PC-3 (cell line): ENCODE measurements around the gene DAB1. TPM values are rescaled to one million over a fixed set of nuclear protein-coding genes. Genes with fewer than 3 reads are reported as not detected.

ENCODE experiments used
- ATAC-seq: fragments of 200-7000 bp; cut with Tn5 transposase; 2 replicates; pipeline ENCODE4 v1.9.1; 2020; ENCODE audit warnings: mild to moderate bottlenecking, moderate library complexity
- BruUV-seq: library from RNA; stranded (reverse); fragments of 400-500 nt; replicated peaks from 2 replicates; lab custom pipeline; 2021; lab: Mats Ljungman, UMichigan
- CTCF ChIA-PET: fragments of 300-600 bp; sonication (Branson Sonifier 250); formaldehyde crosslinking; loops from one replicate; lab custom pipeline; 2022; ENCODE audit warnings: antibody characterized with exemption; lab: Charles Lee
- POLR2A ChIA-PET: fragments of 300-600 bp; sonication (Branson Sonifier 250); formaldehyde crosslinking; loops from one replicate; lab custom pipeline; 2022; ENCODE audit warnings: antibody characterized with exemption; ENCODE audit not compliant: unreplicated experiment; lab: Charles Lee
- DNase-seq: peaks from one replicate; pipeline ENCODE4 v3.0.0-alpha.2; 2015
- H2AFZ ChIP-seq: fragments of 300-600 bp; sonication (generic); 2 replicates; pipeline ENCODE4 v1.6.0; 2016; ENCODE audit warnings: antibody characterized with exemption, low read length
- H3F3A ChIP-seq: fragments of 300-600 bp; sonication (generic); one replicate; pipeline ENCODE4 v1.6.0; 2017; ENCODE audit warnings: antibody characterized with exemption, low read length, control low read depth, mild to moderate bottlenecking; ENCODE audit not compliant: unreplicated experiment
- H3K27ac ChIP-seq: fragments of 300-600 bp; sonication (generic); 2 replicates; pipeline ENCODE4 v1.5.1; 2016; ENCODE audit warnings: mild to moderate bottlenecking, low read length
- H3K27me3 ChIP-seq: fragments of 300-600 bp; sonication (generic); 2 replicates; pipeline ENCODE4 v1.6.1; 2016; ENCODE audit warnings: low read length, mixed read lengths
- H3K36me3 ChIP-seq: fragments of 300-600 bp; sonication (generic); 2 replicates; pipeline ENCODE4 v1.6.1; 2016; ENCODE audit warnings: low read depth, mixed run types, low read length, mixed read lengths
- H3K4me1 ChIP-seq: fragments of 300-600 bp; sonication (generic); 2 replicates; pipeline ENCODE4 v1.5.1; 2016; ENCODE audit warnings: low read length; ENCODE audit not compliant: insufficient read depth
- H3K4me2 ChIP-seq: fragments of 300-600 bp; sonication (generic); 2 replicates; pipeline ENCODE4 v1.6.0; 2016; ENCODE audit warnings: low read length
- H3K4me3 ChIP-seq: fragments of 300-600 bp; sonication (generic); 2 replicates; pipeline ENCODE4 v1.5.1; 2016; ENCODE audit warnings: mild to moderate bottlenecking, low read length, mixed read lengths
- H3K79me2 ChIP-seq: fragments of 300-600 bp; sonication (generic); 2 replicates; pipeline ENCODE4 v1.6.1; 2017; ENCODE audit warnings: low read length, mixed read lengths
- H3K9ac ChIP-seq: fragments of 300-600 bp; sonication (generic); 2 replicates; pipeline ENCODE4 v1.6.0; 2016; ENCODE audit warnings: mild to moderate bottlenecking, low read length
- H3K9me2 ChIP-seq: fragments of 300-600 bp; sonication (generic); replicated peaks from 2 replicates; pipeline ENCODE4 v1.6.1; 2016; ENCODE audit warnings: mixed run types, low read length, mixed read lengths
- H3K9me3 ChIP-seq: fragments of 300-600 bp; sonication (generic); 2 replicates; pipeline ENCODE4 v1.6.1; 2016; ENCODE audit warnings: low read length, mixed read lengths
- H4K20me1 ChIP-seq: fragments of 300-600 bp; sonication (generic); 2 replicates; pipeline ENCODE4 v1.6.1; 2016; ENCODE audit warnings: low read length, mixed read lengths
- EZH2 ChIP-seq: fragments of 300-600 bp; sonication (generic); IDR thresholded peaks from one replicate; pipeline ENCODE4 v1.6.1; 2017; ENCODE audit warnings: antibody characterized with exemption, mild to moderate bottlenecking, low read length; ENCODE audit not compliant: unreplicated experiment
- EZH2phosphoT487 ChIP-seq: fragments of 300-600 bp; sonication (generic); IDR thresholded peaks from 2 replicates; pipeline ENCODE4 v1.6.1; 2018; ENCODE audit warnings: mild to moderate bottlenecking, antibody characterized with exemption, low read length, borderline replicate concordance
- intact Hi-C: fragments of 100-400 bp; cut with micrococcal nuclease; formaldehyde crosslinking; loops from 2 replicates; pipeline ENCODE4 v1.9.0; 2023
- total RNA-seq: library from RNA; depleted of rRNA; stranded (reverse); fragments of >200 nt; gene quantifications from 2 replicates; pipeline ENCODE4 v1.2.3, GENCODE V29; 2014
- TF ChIP-seq, protein P1 (sequence below): fragments of 300-600 bp; sonication (generic); conservative IDR thresholded peaks from 2 replicates; pipeline ENCODE4 v1.5.1; 2017; ENCODE audit warnings: antibody characterized with exemption, low read depth, mild to moderate bottlenecking, low read length

Gene DAB1
- total RNA-seq, 1 experiment from 2014 or later, result not detected

DNA sequence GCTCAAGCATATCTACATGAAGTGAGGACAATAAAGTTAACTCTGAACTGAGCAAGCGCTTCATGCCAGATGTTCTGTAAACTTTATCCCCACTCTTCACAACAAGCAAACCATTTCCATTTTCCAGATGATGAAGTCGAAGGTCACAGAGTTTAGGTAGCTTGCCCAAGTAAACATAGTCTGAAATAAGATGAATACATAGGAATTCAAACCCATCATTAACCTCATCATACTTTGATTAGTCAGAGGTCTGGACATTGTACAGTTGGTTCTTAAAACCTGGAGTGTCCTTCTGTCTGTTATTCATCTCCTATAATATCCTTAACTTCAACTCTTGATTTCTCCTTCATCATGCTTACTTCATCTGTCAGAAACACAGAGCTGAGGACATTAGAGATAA lies 277.8 kb downstream of the DAB1 start:
- ChIA-PET POLR2A (no interaction called here), CTCF (no interaction called here)
- intact Hi-C loops, result no loop called here
- no peaks in the 10 kb centered on the region for H3F3A ChIP-seq
- no peaks in the 10 kb centered on the region for H3K36me3 ChIP-seq
- no peak overlapping the region for H3K9ac ChIP-seq
- no peak overlapping the region for H2AFZ ChIP-seq
- peaks cover 22% of the 10 kb centered on the region; the same call in 1 of the 2 replicates for H3K27me3 ChIP-seq
- BruUV-seq, result no TSS peak
- no peak overlapping the region for H3K27ac ChIP-seq
- no peaks in the 10 kb centered on the region for H4K20me1 ChIP-seq
- no peak overlapping the region for H3K4me2 ChIP-seq
- H3K79me2 ChIP-seq, result no peaks in the 10 kb centered on the region
- DNase-seq, result no peak
- no peak overlapping the region for H3K4me3 ChIP-seq
- H3K9me3 ChIP-seq, result no peaks in the 10 kb centered on the region
- TF ChIP-seq, protein P1, sequence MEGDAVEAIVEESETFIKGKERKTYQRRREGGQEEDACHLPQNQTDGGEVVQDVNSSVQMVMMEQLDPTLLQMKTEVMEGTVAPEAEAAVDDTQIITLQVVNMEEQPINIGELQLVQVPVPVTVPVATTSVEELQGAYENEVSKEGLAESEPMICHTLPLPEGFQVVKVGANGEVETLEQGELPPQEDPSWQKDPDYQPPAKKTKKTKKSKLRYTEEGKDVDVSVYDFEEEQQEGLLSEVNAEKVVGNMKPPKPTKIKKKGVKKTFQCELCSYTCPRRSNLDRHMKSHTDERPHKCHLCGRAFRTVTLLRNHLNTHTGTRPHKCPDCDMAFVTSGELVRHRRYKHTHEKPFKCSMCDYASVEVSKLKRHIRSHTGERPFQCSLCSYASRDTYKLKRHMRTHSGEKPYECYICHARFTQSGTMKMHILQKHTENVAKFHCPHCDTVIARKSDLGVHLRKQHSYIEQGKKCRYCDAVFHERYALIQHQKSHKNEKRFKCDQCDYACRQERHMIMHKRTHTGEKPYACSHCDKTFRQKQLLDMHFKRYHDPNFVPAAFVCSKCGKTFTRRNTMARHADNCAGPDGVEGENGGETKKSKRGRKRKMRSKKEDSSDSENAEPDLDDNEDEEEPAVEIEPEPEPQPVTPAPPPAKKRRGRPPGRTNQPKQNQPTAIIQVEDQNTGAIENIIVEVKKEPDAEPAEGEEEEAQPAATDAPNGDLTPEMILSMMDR, result no peak
- TF ChIP-seq EZH2 (no peak), EZH2phosphoT487 (no peak)
- no peaks in the 10 kb centered on the region for H3K4me1 ChIP-seq
- no peaks in the 10 kb centered on the region for H3K9me2 ChIP-seq
- ATAC-seq, result no peak

DNA sequence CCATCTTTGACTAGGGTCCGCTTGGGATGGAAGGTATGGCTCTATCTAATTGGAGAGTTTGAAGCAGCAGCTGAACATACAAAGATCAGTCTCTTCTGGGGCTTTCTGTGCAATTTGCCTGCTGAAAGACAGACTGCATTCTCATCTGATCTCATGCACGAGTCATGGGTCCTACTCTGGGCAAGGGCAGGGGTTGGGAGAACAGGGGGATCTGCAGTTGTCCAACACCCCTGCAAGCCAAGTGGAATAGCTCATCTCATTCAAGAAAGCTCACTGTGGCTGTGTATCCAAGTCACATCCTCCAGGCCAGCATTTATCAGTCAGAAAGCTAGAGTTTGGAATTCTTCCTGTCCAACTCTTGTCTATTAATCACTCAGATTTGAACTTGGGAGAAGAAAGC lies 280.9 kb downstream of the DAB1 start:
- no peaks in the 10 kb centered on the region for H4K20me1 ChIP-seq
- no peak overlapping the region for H2AFZ ChIP-seq
- H3K9me2 ChIP-seq, result no peaks in the 10 kb centered on the region
- no peaks in the 10 kb centered on the region for H3K79me2 ChIP-seq
- POLR2A ChIA-PET, result no interaction called here
- intact Hi-C loops, result no loop called here
- CTCF ChIA-PET, result no interaction called here
- no peaks in the 10 kb centered on the region for H3F3A ChIP-seq
- H3K9ac ChIP-seq, result no peak overlapping the region
- BruUV-seq, result no TSS peak
- no peaks in the 10 kb centered on the region for H3K4me1 ChIP-seq
- TF ChIP-seq EZH2, result no peak
- TF ChIP-seq, protein P1, result no peak
- TF ChIP-seq EZH2phosphoT487, result no peak
- no peak overlapping the region for H3K27ac ChIP-seq
- H3K9me3 ChIP-seq, result no peaks in the 10 kb centered on the region
- no peak overlapping the region for H3K4me3 ChIP-seq
- no peak for DNase-seq
- no peak overlapping the region for H3K4me2 ChIP-seq
- H3K36me3 ChIP-seq, result no peaks in the 10 kb centered on the region
- ATAC-seq, result no peak
- peaks cover 19% of the 10 kb centered on the region; the same call in 1 of the 2 replicates for H3K27me3 ChIP-seq

DNA sequence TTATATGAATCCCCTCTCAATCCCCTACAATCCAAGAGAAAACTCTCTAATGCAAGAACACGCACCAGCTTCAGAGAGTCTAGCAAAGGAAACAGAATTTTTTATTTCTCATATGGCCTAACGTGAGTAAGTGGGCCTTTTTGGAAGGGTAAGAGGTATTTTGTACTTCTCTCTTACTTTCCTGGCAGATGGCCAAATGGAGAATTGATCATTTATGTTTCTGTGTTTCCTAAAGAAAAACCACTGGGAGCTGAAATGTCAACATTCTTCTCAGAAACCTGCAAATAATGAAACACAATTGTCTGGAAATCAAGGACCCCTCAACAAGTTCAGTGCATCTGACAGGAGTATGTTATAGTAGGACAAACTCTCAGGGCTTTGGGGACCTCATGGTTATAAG lies 281.7 kb downstream of the DAB1 start:
- intact Hi-C loops, result no loop called here
- no peaks in the 10 kb centered on the region for H3K9me3 ChIP-seq
- CTCF ChIA-PET, result no interaction called here
- TF ChIP-seq EZH2phosphoT487, result no peak
- TF ChIP-seq, protein P1, result no peak
- TF ChIP-seq EZH2, result no peak
- no peaks in the 10 kb centered on the region for H3K36me3 ChIP-seq
- no peaks in the 10 kb centered on the region for H3K4me1 ChIP-seq
- no peak overlapping the region for H3K4me2 ChIP-seq
- BruUV-seq, result no TSS peak
- H3K27me3 ChIP-seq, result peaks cover 16% of the 10 kb centered on the region; the same call in 1 of the 2 replicates
- no peak overlapping the region for H2AFZ ChIP-seq
- H3K79me2 ChIP-seq, result no peaks in the 10 kb centered on the region
- ATAC-seq (no peak), DNase-seq (no peak)
- H4K20me1 ChIP-seq, result no peaks in the 10 kb centered on the region
- H3K27ac ChIP-seq, result no peak overlapping the region
- no peak overlapping the region for H3K4me3 ChIP-seq
- no peaks in the 10 kb centered on the region for H3F3A ChIP-seq
- H3K9me2 ChIP-seq, result no peaks in the 10 kb centered on the region
- no peak overlapping the region for H3K9ac ChIP-seq
- POLR2A ChIA-PET, result no interaction called here
